ENCODE data around the gene ALOXE3.

ALOXE3 gene

GRCh38 chr17:8101721-8102120, 16.6 kb downstream of the ALOXE3 start (continued):
- TF ChIP-seq ARNTL (CRISPR knock-in tag; IDR thresholded peaks at IDR 0.05; ENCODE audit: borderline replicate concordance, low read depth), result no peak

- no peak for ATAC-seq
- TF ChIP-seq PPARA (CRISPR knock-in tag; IDR thresholded peaks at IDR 0.05; ENCODE audit: borderline replicate concordance) (no peak), ZFP3 (CRISPR knock-in tag; IDR thresholded peaks at IDR 0.05) (no peak), ZNF8 (CRISPR knock-in tag; IDR thresholded peaks at IDR 0.05) (no peak), OSR1 (CRISPR knock-in tag; IDR thresholded peaks at IDR 0.05) (no peak), ZNF565 (CRISPR knock-in tag; conservative IDR thresholded peaks at IDR 0.05; ENCODE audit: low read depth) (no peak)
Measured at GRCh38 chr17:8100763-8101162, 17.6 kb downstream of the ALOXE3 start.

GRCh38 chr17:8100111-8100510, 18.2 kb downstream of the ALOXE3 start:
- TF ChIP-seq ZFP3 (CRISPR knock-in tag; IDR thresholded peaks at IDR 0.05) (no peak), PATZ1 (CRISPR knock-in tag; IDR thresholded peaks at IDR 0.05; ENCODE audit: borderline replicate concordance) (no peak), CREB5 (CRISPR knock-in tag; IDR thresholded peaks at IDR 0.05; ENCODE audit: low read depth) (no peak), RARB (CRISPR knock-in tag; IDR thresholded peaks at IDR 0.05) (no peak), BACH2 (CRISPR knock-in tag; IDR thresholded peaks at IDR 0.05; ENCODE audit: borderline replicate concordance) (no peak)
- ATAC-seq, result no peak

- no peak for TF ChIP-seq ISL1 (CRISPR knock-in tag; IDR thresholded peaks at IDR 0.05)
- no peak for TF ChIP-seq BACH2 (CRISPR knock-in tag; IDR thresholded peaks at IDR 0.05; ENCODE audit: borderline replicate concordance)
- no peak for TF ChIP-seq CREB5 (CRISPR knock-in tag; IDR thresholded peaks at IDR 0.05; ENCODE audit: low read depth)
- TF ChIP-seq SNAI2 (CRISPR knock-in tag; IDR thresholded peaks at IDR 0.05), result no peak
- no peak for TF ChIP-seq CSRNP3 (CRISPR knock-in tag; IDR thresholded peaks at IDR 0.05)
- TF ChIP-seq TCF4 (CRISPR knock-in tag; IDR thresholded peaks at IDR 0.05; ENCODE audit: borderline replicate concordance), result no peak
- ATAC-seq, result no peak
Measured at GRCh38 chr17:8096541-8096940, 21.8 kb downstream of the ALOXE3 start.

- no peak for ATAC-seq
- TF ChIP-seq ISL1 (CRISPR knock-in tag; IDR thresholded peaks at IDR 0.05) (no peak), TCF4 (CRISPR knock-in tag; IDR thresholded peaks at IDR 0.05; ENCODE audit: borderline replicate concordance) (no peak), PPARA (CRISPR knock-in tag; IDR thresholded peaks at IDR 0.05; ENCODE audit: borderline replicate concordance) (no peak), SNAI2 (CRISPR knock-in tag; IDR thresholded peaks at IDR 0.05) (no peak), OSR1 (CRISPR knock-in tag; IDR thresholded peaks at IDR 0.05) (no peak), ZNF565 (CRISPR knock-in tag; conservative IDR thresholded peaks at IDR 0.05; ENCODE audit: low read depth) (no peak), TSHZ2 (CRISPR knock-in tag; IDR thresholded peaks at IDR 0.05) (no peak), ZFP3 (CRISPR knock-in tag; IDR thresholded peaks at IDR 0.05) (no peak), RARB (CRISPR knock-in tag; IDR thresholded peaks at IDR 0.05) (no peak), CREB5 (CRISPR knock-in tag; IDR thresholded peaks at IDR 0.05; ENCODE audit: low read depth) (no peak), ZNF8 (CRISPR knock-in tag; IDR thresholded peaks at IDR 0.05) (no peak), CSRNP3 (CRISPR knock-in tag; IDR thresholded peaks at IDR 0.05) (no peak), POU6F1 (CRISPR knock-in tag; IDR thresholded peaks at IDR 0.05; ENCODE audit: borderline replicate concordance, low read depth) (no peak), GLIS3 (CRISPR knock-in tag; IDR thresholded peaks at IDR 0.05) (no peak), ZC3H10 (CRISPR knock-in tag; IDR thresholded peaks at IDR 0.05) (no peak), ARNTL (CRISPR knock-in tag; IDR thresholded peaks at IDR 0.05; ENCODE audit: borderline replicate concordance, low read depth) (no peak), BACH2 (CRISPR knock-in tag; IDR thresholded peaks at IDR 0.05; ENCODE audit: borderline replicate concordance) (no peak), TOX (CRISPR knock-in tag; IDR thresholded peaks at IDR 0.05; ENCODE audit: borderline replicate concordance) (no peak)
Measured at GRCh38 chr17:8095361-8095760, 23.0 kb downstream of the ALOXE3 start.

Measured in SK-N-SH treated with all-trans-retinoic acid at 6 μM for 48 hours (cell line).